Endothelial cell of umbilical vein (primary cell): ENCODE results near the gene HRH3. TPM values are rescaled to one million over a fixed set of nuclear protein-coding genes. Genes with fewer than 3 reads are reported as not detected.

Experiments
- BruUV-seq: library from RNA; stranded (reverse); fragments of 400-500 nt; replicated peaks from 2 replicates; lab custom pipeline; 2021; lab: Mats Ljungman, UMichigan
- CTCF ChIA-PET: fragments of 300-600, 350-600 bp; sonication (Branson Sonifier 250); formaldehyde crosslinking; loops from one replicate; lab custom pipeline; 2021; ENCODE audit warnings: antibody characterized with exemption, inconsistent platforms; lab: Charles Lee
- POLR2A ChIA-PET: fragments of 300-600, 350-600 bp; sonication (Branson Sonifier 250); formaldehyde crosslinking; loops from one replicate; lab custom pipeline; 2021; ENCODE audit warnings: antibody characterized with exemption, inconsistent platforms; lab: Charles Lee
- DNase-seq: peaks from one replicate; pipeline ENCODE4 v3.0.0-alpha.2; 2011; ENCODE audit warnings: low read depth, low spot score
- FAIRE-seq: peaks from 2 replicates; lab custom pipeline; 2011; peaks lifted over from hg19 to GRCh38; lab: Jason Lieb, UNC
- H2AFZ ChIP-seq: 2 replicates; pipeline ENCODE4 v1.6.0; 2012; ENCODE audit warnings: low read depth, low read length, control low read depth, inconsistent platforms
- H3K27ac ChIP-seq: 2 replicates; pipeline ENCODE4 v1.5.1; 2011; ENCODE audit warnings: low read depth, mild to moderate bottlenecking, control low read depth, low read length, moderate library complexity; ENCODE audit not compliant: insufficient read depth
- H3K27me3 ChIP-seq, 2 experiments: 2 replicates each; pipeline versions ENCODE4 v1.6.0 to v1.6.1; 2011; ENCODE audit warnings: low read length in 2 of 2, mixed read lengths in 1 of 2; ENCODE audit not compliant: control insufficient read depth in 2 of 2, insufficient read depth in 2 of 2
- H3K36me3 ChIP-seq, 2 experiments: 2 replicates in 1 of 2; 3 replicates in 1 of 2; pipeline ENCODE4 v1.5.1; 2011; ENCODE audit warnings: low read length in 2 of 2, mild to moderate bottlenecking in 1 of 2, moderate library complexity in 1 of 2; ENCODE audit not compliant: control insufficient read depth in 2 of 2, insufficient read depth in 2 of 2; ENCODE audit errors: extremely low read depth in 1 of 2
- H3K4me1 ChIP-seq: 3 replicates; pipeline ENCODE4 v1.5.1; 2011; ENCODE audit warnings: mild to moderate bottlenecking, low read length; ENCODE audit not compliant: control insufficient read depth, insufficient read depth; ENCODE audit errors: extremely low read depth
- H3K4me2 ChIP-seq: 2 replicates; pipeline ENCODE4 v1.6.1; 2011; ENCODE audit warnings: low read length, control low read depth, mixed read lengths; ENCODE audit not compliant: insufficient read depth
- H3K4me3 ChIP-seq, 3 experiments: fragments of 200-600 bp in 1 of 3; sonication (generic), shearing (Covaris generic) in 1 of 3; replicated peaks in 1 of 3; 2 replicates each; pipeline ENCODE4 v1.5.1; 2011 to 2016; ENCODE audit warnings: control low read depth in 3 of 3, low read length in 3 of 3, mild to moderate bottlenecking in 2 of 3, inconsistent platforms in 1 of 3, low read depth in 1 of 3, moderate library complexity in 1 of 3; ENCODE audit not compliant: insufficient read depth in 1 of 3
- H3K79me2 ChIP-seq: 2 replicates; pipeline ENCODE4 v1.6.0; 2012; ENCODE audit warnings: low read length, inconsistent platforms; ENCODE audit not compliant: control insufficient read depth, insufficient read depth
- H3K9ac ChIP-seq: replicated peaks from 2 replicates; pipeline ENCODE3; 2011; ENCODE audit warnings: low read length, control low read depth; ENCODE audit not compliant: insufficient read depth; ENCODE audit errors: extremely low read depth
- H3K9me1 ChIP-seq: replicated peaks from 3 replicates; pipeline ENCODE4 v1.6.0; 2011; ENCODE audit warnings: mild to moderate bottlenecking, low read length; ENCODE audit not compliant: control insufficient read depth, insufficient read depth; ENCODE audit errors: extremely low read depth
- H3K9me3 ChIP-seq: replicated peaks from 2 replicates; pipeline ENCODE4 v1.5.1; 2012; ENCODE audit warnings: low read length, inconsistent platforms; ENCODE audit not compliant: control insufficient read depth, insufficient read depth
- H4K20me1 ChIP-seq: replicated peaks from 2 replicates; pipeline ENCODE3; 2011; ENCODE audit warnings: mild to moderate bottlenecking, low read length; ENCODE audit not compliant: control insufficient read depth, insufficient read depth; ENCODE audit errors: extremely low read depth
- CTCF ChIP-seq, 2 donors: IDR thresholded peaks; 1 replicate in 1 of 2; 2 replicates in 1 of 2; pipeline ENCODE4 v1.5.1; 2011; ENCODE audit warnings: low read length in 2 of 2, mild to moderate bottlenecking in 2 of 2, moderate library complexity in 2 of 2, control low read depth in 1 of 2, inconsistent platforms in 1 of 2, low read depth in 1 of 2; ENCODE audit not compliant: insufficient read depth in 1 of 2; ENCODE audit errors: extremely low read depth in 1 of 2
- EZH2 ChIP-seq: IDR thresholded peaks from 2 replicates; pipeline ENCODE4 v1.6.1; 2012; ENCODE audit warnings: borderline replicate concordance, low read depth, mild to moderate bottlenecking, moderate library complexity, low read length, inconsistent platforms; ENCODE audit not compliant: severe bottlenecking
- FOS ChIP-seq: IDR thresholded peaks from 2 replicates; pipeline ENCODE4 v1.6.1; 2011; ENCODE audit warnings: mild to moderate bottlenecking, low read length, moderate library complexity, borderline replicate concordance; ENCODE audit not compliant: insufficient read depth
- GATA2 ChIP-seq: IDR thresholded peaks from 2 replicates; pipeline ENCODE4 v1.7.0; 2011; ENCODE audit warnings: low read depth, mild to moderate bottlenecking, moderate library complexity, mixed read lengths, low read length; ENCODE audit not compliant: insufficient read length, insufficient read depth
- JUN ChIP-seq: IDR thresholded peaks from 2 replicates; pipeline ENCODE4 v1.6.1; 2011; ENCODE audit warnings: borderline replicate concordance, low read depth; ENCODE audit not compliant: insufficient read length, insufficient read depth
- MAX ChIP-seq: IDR thresholded peaks from 2 replicates; pipeline ENCODE4 v1.6.1; 2011; ENCODE audit not compliant: insufficient read depth, insufficient read length
- MYC ChIP-seq: IDR thresholded peaks from one replicate; pipeline ENCODE4 v1.6.1; 2011; ENCODE audit warnings: mild to moderate bottlenecking, low read depth, low read length
- POLR2A ChIP-seq: IDR thresholded peaks from 2 replicates; pipeline ENCODE4 v1.6.1; 2012; ENCODE audit warnings: low read depth, mild to moderate bottlenecking, control low read depth, low read length
- POLR2AphosphoS5 ChIP-seq: IDR thresholded peaks from 2 replicates; pipeline ENCODE4 v1.6.1; 2012; ENCODE audit warnings: low read depth, mild to moderate bottlenecking, control low read depth, low read length, moderate library complexity; ENCODE audit not compliant: insufficient read depth
- dilution Hi-C: fragments of 300-500 bp; cut with MboI; formaldehyde crosslinking; loops from one replicate; pipeline ENCODE4 v1.15.0; 2019; ENCODE audit warnings: low sequenced_read_pairs; ENCODE audit not compliant: extremely low pct_ligation_motif_present
- intact Hi-C: fragments of 100-400 bp; cut with micrococcal nuclease; formaldehyde crosslinking; loops from one replicate; pipeline ENCODE4 v1.10.0; 2022
- polyA plus RNA-seq, 4 experiments: library from polyadenylated mRNA; depleted of rRNA in 3 of 4; stranded (reverse) in 3 of 4; unstranded in 1 of 4; fragments of >200 nt; gene quantifications; 2 replicates each; pipeline versions ENCODE4 v1.2.1 to v1.2.3, GENCODE V29; 2011 to 2012; ENCODE audit warnings: missing spikeins in 1 of 4
- total RNA-seq: library from RNA; stranded (reverse); gene quantifications from 2 replicates; pipeline ENCODE4 v1.2.3, GENCODE V29; 2021

HRH3 gene
- total and polyA plus RNA-seq, 2 donors (not counting 3 experiments of a cell fraction or from before 2014, with no cell fraction given): not detected

DNA sequence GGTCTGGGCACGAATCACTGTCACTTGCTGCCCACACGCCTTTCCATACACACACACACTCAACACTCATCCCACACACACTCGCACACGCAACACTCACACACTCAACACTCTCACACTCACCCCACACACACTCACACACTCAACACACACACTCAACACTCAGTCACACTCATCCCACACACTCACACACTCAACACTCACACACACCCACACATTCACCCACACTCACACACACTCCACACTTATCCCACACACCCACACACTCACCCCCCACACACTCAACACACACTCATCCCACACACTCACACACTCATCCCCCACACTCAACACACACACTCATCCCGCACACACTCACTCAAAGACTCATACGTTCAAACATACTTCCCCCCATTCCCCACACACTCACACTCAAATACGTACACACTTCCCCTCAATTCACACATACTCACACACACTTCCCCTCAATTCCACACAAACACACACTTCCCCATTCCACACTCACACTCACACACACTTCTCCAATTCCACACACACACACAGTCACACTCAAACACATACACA, 9.0 kb upstream of the HRH3 start:
- Histone ChIP-seq H3K36me3 (no peaks in the 10 kb centered on the region), H3K4me2 (no peak overlapping the region), H3K9me3 (no peaks in the 10 kb centered on the region), H4K20me1 (no peaks in the 10 kb centered on the region), H2AFZ (no peak overlapping the region), H3K27ac (no peak overlapping the region), H3K27me3 (no peaks in the 10 kb centered on the region), H3K4me1 (no peaks in the 10 kb centered on the region), H3K9me1 (no peaks in the 10 kb centered on the region), H3K9ac (no peak overlapping the region), H3K79me2 (no peaks in the 10 kb centered on the region), H3K4me3 (no peak overlapping the region)
- ChIA-PET CTCF (no interaction called here), POLR2A (no interaction called here)
- no TSS peak for BruUV-seq
- intact Hi-C loops: no loop called here
- DNase-seq: no peak
- TF ChIP-seq CTCF (IDR thresholded peaks at IDR 0.05; ENCODE audit: extremely low read depth in 1 of 2, insufficient read depth in 1 of 2, low read depth in 1 of 2, low read length in 2 of 2) (no peak), MYC (no peak), GATA2 (no peak), JUN (no peak), POLR2AphosphoS5 (no peak), FOS (no peak), MAX (no peak), EZH2 (no peak), POLR2A (no peak)
- FAIRE-seq: no peak
- dilution Hi-C loops: no loop called here
